Lower lobe of right lung (tissue), 2 donors: ENCODE results near the gene SNX10. TPM values are rescaled to one million over a fixed set of nuclear protein-coding genes. Genes with fewer than 3 reads are reported as not detected.

Experiments used
- ATAC-seq, 2 donors: fragments of 200-7000 bp; cut with Tn5 transposase; one replicate each; pipeline ENCODE4 v1.9.1; 2020 to 2022; ENCODE audit warnings: mild to moderate bottlenecking in 2 of 2, moderate library complexity in 2 of 2
- DNase-seq: peaks from one replicate; pipeline ENCODE4 v3.0.0-alpha.2; 2020
- H3K27ac ChIP-seq: fragments of 200-600 bp; one replicate; pipeline ENCODE4 v1.8.0; 2022
- H3K27me3 ChIP-seq: fragments of 200-600 bp; one replicate; pipeline ENCODE4 v1.8.0; 2022; ENCODE audit warnings: low read depth
- H3K36me3 ChIP-seq: fragments of 200-600 bp; one replicate; pipeline ENCODE4 v1.8.0; 2022; ENCODE audit warnings: mild to moderate bottlenecking
- H3K4me1 ChIP-seq: fragments of 200-600 bp; one replicate; pipeline ENCODE4 v1.8.0; 2022
- H3K4me3 ChIP-seq: fragments of 200-600 bp; one replicate; pipeline ENCODE4 v1.8.0; 2022; ENCODE audit warnings: mild to moderate bottlenecking
- H3K9me3 ChIP-seq: fragments of 200-600 bp; one replicate; pipeline ENCODE4 v1.8.0; 2022
- intact Hi-C: fragments of 100-400 bp; cut with DNase I; formaldehyde crosslinking; loops from one replicate; pipeline ENCODE4 v1.11.0; 2022
- total RNA-seq: library from RNA; stranded (reverse); fragmentation: NEBNext Ultra II Directional; extraction: Animal tissue kit (Norgen Biotek cat#: 25700); gene quantifications from one replicate; pipeline ENCODE4 v1.2.1, GENCODE V29; 2021
- TF ChIP-seq, protein P1 (sequence below): fragments of 200-600 bp; IDR thresholded peaks from one replicate; pipeline ENCODE4 v1.8.0; 2022; ENCODE audit warnings: antibody characterized with exemption, mild to moderate bottlenecking
- donor health status: DM: no; HTN: yes; CAD: no; lungs with severe emphysema.

The SNX10 gene
- total RNA-seq, 1 donor from 2014 or later: 85.1 TPM

DNA sequence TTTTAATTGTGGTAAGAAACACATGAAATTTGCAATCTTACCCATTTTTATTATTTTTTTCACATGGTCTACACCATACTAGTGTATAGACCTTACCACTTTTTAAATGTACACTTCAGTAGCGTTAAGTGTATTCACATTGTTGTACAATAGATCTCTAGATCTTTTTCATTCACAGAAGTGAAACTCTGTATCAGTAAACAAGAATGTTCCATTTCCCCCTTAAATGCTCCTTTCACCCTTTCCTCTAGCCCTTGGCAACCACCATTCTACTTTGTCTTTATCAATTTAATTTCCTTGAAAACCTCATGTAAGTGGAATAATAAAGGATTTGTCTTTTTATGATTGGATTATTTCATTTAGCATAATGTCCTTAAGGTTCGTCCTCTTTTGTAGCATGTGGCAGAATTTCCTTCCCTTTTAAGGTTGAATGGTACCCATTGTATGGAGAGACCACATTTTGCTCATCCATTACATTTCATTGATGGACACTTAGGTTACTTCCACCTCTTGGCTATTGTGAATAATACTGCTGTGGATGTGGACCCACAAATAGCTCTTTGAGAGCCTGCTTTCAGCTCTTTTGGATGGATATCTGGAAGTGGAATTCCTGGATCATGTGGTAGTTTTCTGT is 45.7 kb downstream of the SNX10 start:
- no peaks in the 10 kb centered on the region for H3K9me3 ChIP-seq
- ATAC-seq (no peak), DNase-seq (no peak)
- no peaks in the 10 kb centered on the region for H3K27me3 ChIP-seq
- H3K4me3 ChIP-seq: no peak overlapping the region
- intact Hi-C loops: no loop called here
- no peaks in the 10 kb centered on the region for H3K36me3 ChIP-seq
- TF ChIP-seq, protein P1, sequence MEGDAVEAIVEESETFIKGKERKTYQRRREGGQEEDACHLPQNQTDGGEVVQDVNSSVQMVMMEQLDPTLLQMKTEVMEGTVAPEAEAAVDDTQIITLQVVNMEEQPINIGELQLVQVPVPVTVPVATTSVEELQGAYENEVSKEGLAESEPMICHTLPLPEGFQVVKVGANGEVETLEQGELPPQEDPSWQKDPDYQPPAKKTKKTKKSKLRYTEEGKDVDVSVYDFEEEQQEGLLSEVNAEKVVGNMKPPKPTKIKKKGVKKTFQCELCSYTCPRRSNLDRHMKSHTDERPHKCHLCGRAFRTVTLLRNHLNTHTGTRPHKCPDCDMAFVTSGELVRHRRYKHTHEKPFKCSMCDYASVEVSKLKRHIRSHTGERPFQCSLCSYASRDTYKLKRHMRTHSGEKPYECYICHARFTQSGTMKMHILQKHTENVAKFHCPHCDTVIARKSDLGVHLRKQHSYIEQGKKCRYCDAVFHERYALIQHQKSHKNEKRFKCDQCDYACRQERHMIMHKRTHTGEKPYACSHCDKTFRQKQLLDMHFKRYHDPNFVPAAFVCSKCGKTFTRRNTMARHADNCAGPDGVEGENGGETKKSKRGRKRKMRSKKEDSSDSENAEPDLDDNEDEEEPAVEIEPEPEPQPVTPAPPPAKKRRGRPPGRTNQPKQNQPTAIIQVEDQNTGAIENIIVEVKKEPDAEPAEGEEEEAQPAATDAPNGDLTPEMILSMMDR: no peak
- no peaks in the 10 kb centered on the region for H3K4me1 ChIP-seq
- no peak overlapping the region for H3K27ac ChIP-seq

DNA sequence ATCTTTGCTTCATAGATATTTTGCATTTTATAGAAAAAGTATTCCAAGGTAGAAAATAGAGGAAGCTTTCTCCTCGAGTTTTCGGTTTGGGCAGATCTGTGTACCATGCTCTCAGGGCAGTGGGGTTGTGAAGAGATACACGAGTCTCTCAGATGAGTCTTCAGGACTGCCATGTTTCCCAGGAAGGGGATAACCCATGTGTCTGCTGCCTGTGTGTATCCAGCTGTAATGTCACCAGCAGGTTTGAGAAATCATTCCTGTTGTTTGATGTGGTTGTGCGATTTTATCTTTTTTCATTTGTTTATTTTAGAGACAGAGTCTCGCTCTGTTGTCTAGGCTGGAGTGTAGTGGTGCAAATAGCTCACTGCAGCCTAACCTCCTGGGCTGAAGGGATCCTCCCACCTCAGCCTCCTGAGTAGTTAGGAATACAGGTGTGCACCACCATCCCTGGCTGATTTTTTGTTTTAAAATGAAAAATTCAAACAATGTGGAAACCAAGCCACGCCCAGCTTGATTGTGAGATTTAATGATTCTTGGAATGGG is 48.9 kb downstream of the SNX10 start:
- no peaks in the 10 kb centered on the region for H3K36me3 ChIP-seq

DNA sequence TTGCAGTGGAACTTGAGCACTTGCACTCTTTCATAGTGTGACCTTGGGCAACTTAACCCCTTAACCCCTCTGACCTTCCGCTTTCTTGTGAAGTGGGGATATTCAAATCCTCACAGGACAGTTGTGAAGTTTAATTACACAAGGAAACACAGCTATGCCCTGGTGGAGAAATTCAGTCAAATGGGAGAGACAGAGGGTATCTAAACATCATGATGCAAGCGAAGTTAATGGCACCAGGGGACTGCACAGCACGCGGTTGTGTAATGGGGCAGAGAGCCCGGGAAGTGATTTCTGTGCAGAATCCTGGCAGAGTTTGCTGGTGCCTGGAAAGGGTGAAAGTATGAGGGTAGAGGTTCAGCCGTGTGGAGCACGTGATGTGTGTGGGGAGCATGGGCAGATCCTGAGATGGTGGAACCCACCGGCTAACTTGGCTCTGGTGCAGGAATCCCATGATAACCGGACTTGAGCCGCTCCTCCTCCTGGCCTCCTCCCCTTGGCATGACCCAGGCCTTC is 51.7 kb downstream of the SNX10 start:
- Histone ChIP-seq H3K27me3 (no peaks in the 10 kb centered on the region), H3K4me3 (no peak overlapping the region), H3K27ac (no peak overlapping the region), H3K4me1 (no peaks in the 10 kb centered on the region), H3K9me3 (no peaks in the 10 kb centered on the region), H3K36me3 (peaks cover 7% of the 10 kb centered on the region)
- no peak for DNase-seq
- intact Hi-C loops: no loop called here
- TF ChIP-seq, protein P1: no peak
- no peak for ATAC-seq

More for the DNA sequence above, 48.9 kb downstream of the SNX10 start:
- H3K9me3 ChIP-seq: no peaks in the 10 kb centered on the region
- ATAC-seq (no peak), DNase-seq (no peak)
- H3K4me3 ChIP-seq: no peak overlapping the region
- TF ChIP-seq, protein P1: no peak
- H3K4me1 ChIP-seq: no peaks in the 10 kb centered on the region
- no peaks in the 10 kb centered on the region for H3K27me3 ChIP-seq
- H3K27ac ChIP-seq: no peak overlapping the region
- intact Hi-C loops: no loop called here

DNA sequence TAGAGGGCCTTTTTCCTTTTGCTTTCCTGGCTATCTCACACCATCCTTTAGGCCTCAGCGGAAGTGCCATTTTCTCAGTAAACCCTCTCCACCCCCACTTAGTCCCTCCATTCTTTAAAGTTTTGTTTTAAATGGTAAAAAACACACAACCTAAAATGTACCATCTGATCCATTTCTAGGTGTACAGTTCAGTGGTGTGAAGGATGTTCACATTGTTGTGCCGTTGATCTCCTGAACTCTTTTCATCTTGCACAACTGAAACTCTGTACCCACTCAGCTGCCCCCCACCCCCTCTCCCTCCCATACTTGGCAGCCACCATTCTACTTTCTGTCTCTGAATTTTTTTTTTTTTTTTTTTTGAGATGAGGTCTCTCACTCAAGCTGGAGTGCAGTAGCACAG is 52.2 kb downstream of the SNX10 start:
- H3K27me3 ChIP-seq: no peaks in the 10 kb centered on the region
- peaks cover 7% of the 10 kb centered on the region for H3K36me3 ChIP-seq
- H3K4me3 ChIP-seq: no peak overlapping the region
- TF ChIP-seq, protein P1: no peak
- intact Hi-C loops: no loop called here
- no peaks in the 10 kb centered on the region for H3K9me3 ChIP-seq
- H3K4me1 ChIP-seq: no peaks in the 10 kb centered on the region
- ATAC-seq: no peak
- H3K27ac ChIP-seq: no peak overlapping the region
- no peak for DNase-seq

DNA sequence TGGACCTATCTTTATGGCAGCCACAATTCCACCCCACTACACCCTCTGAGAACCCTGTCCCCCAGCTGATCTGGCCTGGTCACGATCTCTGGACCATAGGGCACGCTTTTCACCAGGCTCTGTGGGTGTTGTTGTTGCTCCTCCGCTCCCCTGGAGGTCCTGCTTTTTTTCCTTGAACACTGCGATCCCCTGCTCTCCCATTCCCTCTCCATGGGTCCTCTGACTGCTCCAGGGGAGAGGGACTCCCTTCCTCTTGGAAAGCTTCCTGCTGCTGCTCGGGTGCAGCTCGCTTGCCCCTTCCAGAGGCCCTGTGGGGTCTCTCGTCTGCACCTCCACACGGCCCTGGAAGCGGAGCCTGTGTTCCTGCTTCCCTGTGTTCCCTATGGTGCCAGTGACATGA is 53.5 kb downstream of the SNX10 start:
- ATAC-seq: no peak
- Histone ChIP-seq H3K36me3 (peaks cover 7% of the 10 kb centered on the region), H3K27me3 (no peaks in the 10 kb centered on the region), H3K4me1 (no peaks in the 10 kb centered on the region), H3K4me3 (no peak overlapping the region), H3K27ac (no peak overlapping the region), H3K9me3 (no peaks in the 10 kb centered on the region)
- TF ChIP-seq, protein P1: no peak
- DNase-seq: no peak
- intact Hi-C loops: no loop called here
